GM18907 (cell line): ENCODE measurements around the gene POTEC.
"Not testable (repeated sequence)": the region's sequence is repeated elsewhere in the genome, so short reads cannot be mapped to it uniquely, and the experiment has no call there.

ENCODE experiments used
- ATAC-seq: cut with Tn5 transposase; IDR thresholded peaks from one replicate; pipeline ENCODE4 v1.9.1; 2021; ENCODE audit warnings: mild to moderate bottlenecking, moderate library complexity; ENCODE audit not compliant: unreplicated experiment

POTEC gene

GRCh38 chr18:14543446-14543964 lies at the start of gene POTEC:
Gene POTEC (minus strand): TSS chr18:14543600. CDS start chr18:14543146, 454 bp downstream.
- ATAC-seq = not testable (repeated sequence)

GRCh38 chr18:14577971-14578370 lies 34.6 kb upstream of the POTEC start:
- no peak for ATAC-seq

GRCh38 chr18:14559502-14559901 lies 16.1 kb upstream of the POTEC start:
- not testable (repeated sequence) for ATAC-seq

- not testable (repeated sequence) for ATAC-seq
These were observed 11.7 kb downstream of the POTEC start for GRCh38 chr18:14531659-14532058.

GRCh38 chr18:14510707-14511106 lies 32.7 kb downstream of the POTEC start:
- not testable (repeated sequence) for ATAC-seq

DNA sequence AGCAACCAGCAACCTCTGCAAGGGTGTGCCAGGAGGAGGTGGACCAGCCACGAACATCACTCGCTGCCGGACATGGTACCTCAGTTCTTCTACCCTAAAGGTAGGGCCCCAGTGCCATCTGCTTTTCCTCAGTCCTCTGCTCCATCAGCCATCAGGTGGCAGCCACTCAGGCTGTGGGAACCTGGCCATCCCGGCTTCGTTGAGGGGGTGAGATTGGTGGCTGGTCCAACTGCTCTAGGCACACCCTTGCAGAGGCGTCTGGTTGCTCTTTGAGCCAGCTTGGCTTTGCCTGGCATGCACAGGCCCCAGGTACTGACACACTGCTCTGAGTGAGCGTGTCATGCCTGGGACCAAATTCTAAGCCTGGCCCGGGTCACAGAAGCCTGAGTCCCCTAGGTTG lies 39.7 kb downstream of the POTEC start:
- ATAC-seq = not testable (repeated sequence)

DNA sequence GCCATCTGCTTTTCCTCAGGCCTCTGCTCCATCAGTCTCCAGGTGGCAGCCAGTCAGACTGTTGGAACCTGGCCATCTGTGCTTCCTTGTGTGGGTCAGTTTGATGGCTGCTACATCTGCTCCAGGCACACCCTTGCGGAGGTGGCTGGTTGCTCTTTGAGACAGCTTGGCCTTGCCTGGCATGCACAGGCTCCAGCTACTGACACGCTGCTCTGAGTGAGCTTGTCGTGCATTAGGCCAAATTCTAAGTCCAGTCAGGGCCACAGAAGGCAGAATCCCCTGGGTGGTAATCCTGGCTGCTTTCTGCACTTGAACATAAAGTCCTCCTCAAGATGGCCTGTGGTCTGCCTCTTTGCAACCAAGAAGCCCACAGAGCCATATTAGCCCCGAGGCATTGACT lies 41.5 kb downstream of the POTEC start:
- not testable (repeated sequence) for ATAC-seq

DNA sequence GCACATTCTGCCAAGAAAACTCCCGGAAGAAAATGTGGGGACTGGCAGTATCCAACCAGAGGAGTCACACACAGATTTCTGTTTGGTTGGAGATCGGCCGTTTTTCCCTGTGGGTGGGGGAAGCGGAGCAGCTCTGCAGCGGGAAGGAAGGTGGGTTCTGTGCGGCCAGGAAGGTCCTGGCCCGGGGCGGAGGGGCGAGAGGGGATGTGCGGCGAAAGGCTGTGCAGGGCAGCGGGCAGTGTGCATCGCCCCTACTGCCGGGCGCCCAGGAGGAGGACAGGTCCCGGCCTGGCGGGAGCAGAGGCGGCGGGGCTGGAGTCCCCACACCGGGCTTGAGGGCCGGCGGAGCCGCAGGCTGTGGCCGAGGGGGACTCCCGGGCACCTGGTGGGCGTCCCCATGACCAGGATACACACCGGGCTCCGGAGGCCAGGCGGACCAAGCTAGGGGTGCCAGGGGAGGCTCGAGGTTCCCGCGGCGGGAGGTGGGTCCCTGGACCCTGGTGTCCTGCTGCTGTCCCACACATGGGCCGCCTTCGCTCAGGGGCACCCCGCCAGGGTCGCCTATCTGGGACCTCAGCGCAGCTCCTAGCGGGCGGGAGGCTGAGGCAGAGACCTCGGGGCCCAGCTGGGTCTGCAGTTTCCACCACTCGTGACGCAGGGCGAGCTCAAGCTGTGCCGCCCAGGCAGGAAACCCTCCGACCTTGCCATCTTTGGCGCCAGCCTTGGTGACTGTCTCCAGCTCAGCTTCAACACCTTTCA lies 54.0 kb downstream of the POTEC start:
- ATAC-seq = not testable (repeated sequence)

DNA sequence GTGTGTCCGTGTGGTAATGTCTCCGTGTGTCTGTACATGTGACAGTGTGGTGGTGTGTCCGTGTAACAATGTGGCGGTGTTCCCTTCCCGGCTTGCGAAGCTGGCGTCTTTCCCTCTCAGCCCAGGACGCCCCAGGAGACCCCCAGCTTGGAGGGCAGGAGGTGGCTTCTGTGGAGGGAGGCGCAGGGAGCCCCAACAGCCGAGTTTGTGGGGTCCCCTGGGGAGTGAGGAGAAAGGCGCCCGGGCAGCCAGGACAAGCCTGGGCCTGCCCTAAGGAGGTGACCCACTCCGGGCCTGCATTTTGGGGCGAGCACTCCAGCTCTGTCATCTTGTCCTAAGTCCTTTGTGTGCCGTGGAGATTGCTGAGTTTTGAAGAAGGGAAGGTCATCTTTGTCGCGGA lies 54.6 kb downstream of the POTEC start:
- not testable (repeated sequence) for ATAC-seq

DNA sequence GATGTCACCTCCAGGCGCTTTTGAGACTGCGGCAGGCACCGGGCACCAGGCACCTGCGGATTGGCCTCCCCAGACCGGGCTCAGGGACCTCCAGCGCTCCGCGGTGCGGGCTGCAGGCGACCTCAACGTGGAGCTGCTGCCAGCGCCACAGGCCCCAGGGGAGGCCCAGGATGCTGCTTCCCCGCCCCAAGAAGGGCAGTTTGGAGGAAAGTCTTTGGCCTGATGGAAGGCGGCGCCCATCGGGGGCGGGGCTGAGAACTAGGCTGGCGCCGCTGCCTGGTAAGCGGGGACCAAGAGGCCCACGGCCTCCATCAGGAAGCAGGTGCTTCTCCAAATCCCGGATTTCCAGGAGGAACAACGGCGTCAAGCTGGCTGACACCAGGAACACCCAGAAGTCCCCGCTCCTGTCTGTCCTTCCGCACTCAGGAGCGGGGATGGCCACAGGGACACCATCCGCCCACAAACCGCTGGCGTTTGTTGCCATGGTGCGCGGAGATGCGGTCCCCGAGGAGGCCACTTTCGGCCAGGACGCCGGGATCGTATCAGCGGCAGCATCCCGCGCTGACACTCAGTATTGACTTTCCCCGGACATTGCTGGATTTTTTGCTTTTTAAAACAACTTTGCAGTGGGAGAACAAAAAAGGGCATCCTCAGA lies 56.3 kb downstream of the POTEC start:
- not testable (repeated sequence) for ATAC-seq

DNA sequence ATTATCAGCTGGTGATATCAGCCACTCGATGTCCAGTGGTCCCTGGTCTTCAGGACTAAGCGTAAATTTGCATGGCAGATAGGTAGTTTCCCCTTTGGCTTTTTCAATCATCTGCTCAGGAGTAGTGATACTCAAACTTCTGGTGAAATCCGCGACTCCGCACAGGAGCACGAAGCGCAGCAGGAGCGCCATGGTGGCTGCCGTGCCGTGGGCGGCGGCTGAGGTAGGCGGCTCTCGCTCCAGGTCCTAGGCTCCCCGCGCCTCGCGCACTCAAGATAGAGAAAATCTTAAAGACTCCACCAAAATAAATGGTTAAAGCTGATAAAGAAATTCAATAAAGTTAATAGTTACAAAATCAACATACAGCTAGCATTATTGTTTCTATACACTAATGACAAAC lies 64.3 kb downstream of the POTEC start:
- ATAC-seq = not testable (repeated sequence)

- not testable (repeated sequence) for ATAC-seq
These were observed 67.9 kb downstream of the POTEC start for GRCh38 chr18:14475520-14475919.

- ATAC-seq = not testable (repeated sequence)
These were observed 68.6 kb downstream of the POTEC start for GRCh38 chr18:14474752-14475151.

DNA sequence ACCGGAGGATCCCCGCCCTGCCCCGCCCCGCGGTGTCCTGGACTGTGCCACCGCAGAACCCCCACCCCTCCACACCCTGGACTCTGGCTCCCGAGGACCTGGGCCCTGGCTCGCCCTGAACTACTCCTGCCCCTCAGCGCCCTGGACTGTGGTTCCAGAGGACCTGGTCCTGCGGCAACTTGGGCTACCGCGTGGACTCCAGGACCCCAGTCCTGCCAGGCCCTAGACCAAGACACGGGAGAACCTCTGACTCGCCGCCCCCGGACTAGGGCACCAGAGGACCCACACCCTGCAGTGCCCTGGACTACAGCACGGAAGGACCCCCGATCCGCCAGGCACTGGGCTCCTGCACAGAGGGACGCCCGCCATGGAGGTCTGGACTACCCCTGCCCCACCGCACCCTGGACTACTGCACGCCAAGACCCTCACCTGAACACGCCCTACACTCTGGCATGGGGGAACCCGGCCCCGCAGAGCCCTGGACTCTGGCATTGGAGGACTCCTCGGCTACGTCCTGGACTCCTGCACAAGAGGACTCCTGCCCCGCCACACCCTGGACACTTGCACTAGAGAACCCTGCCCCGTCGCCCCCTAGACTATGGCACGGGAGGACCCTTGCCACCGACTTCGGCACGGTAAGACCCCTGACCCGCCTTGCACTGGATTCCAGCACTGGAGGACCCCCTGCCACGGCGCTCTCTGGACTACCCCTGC lies 69.2 kb downstream of the POTEC start:
- ATAC-seq = not testable (repeated sequence)

DNA sequence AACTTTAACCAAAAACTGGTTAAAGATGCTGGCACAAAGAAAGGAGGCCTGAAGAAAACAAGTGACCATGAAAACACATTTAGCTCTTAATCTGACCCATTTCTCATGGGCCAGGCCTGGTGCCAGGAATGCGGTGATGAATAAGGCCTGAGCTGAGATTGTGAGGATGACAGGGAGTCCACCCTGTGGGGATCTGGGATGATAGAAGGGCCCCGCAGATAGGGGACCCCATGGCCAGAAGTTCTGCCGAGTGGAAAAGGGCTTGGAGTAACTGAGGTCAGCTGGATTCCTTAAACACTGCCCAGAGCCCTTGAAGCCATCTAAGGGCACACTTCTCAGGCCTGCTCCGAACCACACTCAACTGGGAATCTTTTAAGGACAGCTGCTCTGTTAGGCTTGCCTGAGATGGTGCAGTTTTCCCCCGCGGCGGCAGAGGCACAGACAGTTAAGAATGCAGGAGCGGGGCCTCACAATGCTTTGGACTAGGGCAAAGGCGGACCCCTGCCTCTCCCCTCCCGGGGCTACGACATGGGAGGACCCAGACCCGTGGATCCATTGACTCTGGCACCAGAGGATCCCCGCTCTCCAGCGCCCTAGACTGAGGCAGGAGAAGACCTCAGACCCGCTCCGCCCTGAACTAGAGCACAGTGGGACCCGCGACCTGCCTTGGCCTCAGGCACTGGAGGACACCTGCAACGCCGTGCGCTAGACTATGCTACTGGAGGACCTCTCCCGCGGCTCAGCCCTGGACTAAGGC lies 70.0 kb downstream of the POTEC start:
- not testable (repeated sequence) for ATAC-seq

DNA sequence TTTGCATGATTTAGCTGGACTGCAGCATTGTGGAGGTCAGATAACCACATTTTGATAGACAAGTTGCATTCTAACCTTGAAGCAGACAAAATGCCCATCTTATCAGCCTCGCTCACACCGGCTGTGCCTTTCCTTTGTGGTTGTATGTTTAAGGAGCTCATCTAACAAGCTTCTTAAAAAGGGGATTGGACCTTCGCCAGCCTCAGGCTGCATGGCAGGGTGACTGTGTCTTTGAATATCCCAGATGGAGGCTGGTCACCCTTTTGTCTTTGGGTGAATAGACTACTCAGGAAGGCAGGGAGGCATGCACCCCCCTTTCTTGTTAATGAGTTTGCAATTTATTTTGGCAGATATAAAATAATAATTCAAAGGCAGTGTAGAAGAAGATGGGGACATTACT lies 72.1 kb downstream of the POTEC start:
- not testable (repeated sequence) for ATAC-seq

DNA sequence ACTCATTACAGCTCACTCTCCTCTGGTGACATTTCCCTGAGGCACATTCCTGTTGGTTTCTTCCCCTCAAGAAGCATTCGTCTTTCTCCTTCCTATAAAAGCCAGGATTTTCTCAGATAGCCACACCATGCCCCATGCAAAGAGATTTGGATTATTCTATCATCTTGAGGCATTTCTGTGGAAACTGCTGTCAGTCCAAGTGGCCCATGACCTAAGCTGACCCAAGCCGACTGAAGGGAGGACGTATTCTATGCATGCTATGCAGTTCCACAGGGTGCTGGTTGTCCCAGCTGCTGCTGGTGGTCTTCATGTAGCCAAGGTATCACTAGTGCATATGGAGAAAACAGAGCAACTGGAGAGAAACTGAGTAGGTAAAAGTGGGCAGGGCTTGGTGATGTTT lies 73.0 kb downstream of the POTEC start:
- not testable (repeated sequence) for ATAC-seq

GRCh38 chr18:14470046-14470445 lies 73.4 kb downstream of the POTEC start:
- ATAC-seq = not testable (repeated sequence)

DNA sequence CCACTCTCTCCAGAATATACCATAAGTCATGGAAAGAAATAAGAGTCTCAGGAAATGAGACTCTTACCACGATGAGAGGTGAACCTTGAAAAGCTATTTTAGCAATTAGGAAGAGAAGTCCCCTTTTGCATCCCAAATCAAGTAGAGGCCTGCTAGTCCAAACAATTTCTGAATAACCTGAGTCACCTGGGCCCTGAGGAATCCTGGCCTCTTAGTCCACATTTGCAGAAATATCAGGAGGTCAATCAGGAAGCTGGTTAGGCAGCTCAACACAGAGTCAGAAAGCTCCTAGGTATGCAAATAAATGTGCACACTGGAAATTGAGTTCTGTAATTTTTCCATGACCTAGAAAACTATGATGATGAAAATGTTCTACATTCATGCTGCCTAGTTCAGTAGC lies 77.4 kb downstream of the POTEC start:
- not testable (repeated sequence) for ATAC-seq
